NOMO-1 treated with dmso at 0.1 percent for 144 hours (cell line): ENCODE results near the gene BCAP29.
"Not testable (repeated sequence)": the region's sequence is repeated elsewhere in the genome, so short reads cannot be mapped to it uniquely, and the experiment has no call there.

ENCODE experiments used
- DNase-seq: peaks from one replicate; lab custom pipeline; 2025; ENCODE audit not compliant: unreplicated experiment; lab: John Stamatoyannopoulos, UW

BCAP29 gene

GRCh38 chr7:107615910-107616680 lies 36.0 kb downstream of the BCAP29 start:
- DNase-seq, result no peak

- DNase-seq, result peak; percentile 18
These were observed 42.4 kb downstream of the BCAP29 start for GRCh38 chr7:107622429-107622828.

GRCh38 chr7:107622894-107623293 lies 42.8 kb downstream of the BCAP29 start:
- no peak for DNase-seq

GRCh38 chr7:107627002-107627401 lies 47.0 kb downstream of the BCAP29 start:
- DNase-seq, result no peak

- peak; percentile 4 for DNase-seq
These were observed 48.5 kb downstream of the BCAP29 start for GRCh38 chr7:107628461-107629064.

GRCh38 chr7:107630342-107630741 lies 50.3 kb downstream of the BCAP29 start:
- no peak for DNase-seq

GRCh38 chr7:107631588-107632491 lies 51.8 kb downstream of the BCAP29 start:
- no peak for DNase-seq

- DNase-seq, result no peak
These were observed 52.4 kb downstream of the BCAP29 start for GRCh38 chr7:107632492-107632865.

- DNase-seq, result no peak
These were observed 58.5 kb downstream of the BCAP29 start for GRCh38 chr7:107638594-107638993.

- DNase-seq, result not testable (repeated sequence)
These were observed 59.0 kb downstream of the BCAP29 start for GRCh38 chr7:107639070-107639469.

GRCh38 chr7:107641676-107642075 lies 61.6 kb downstream of the BCAP29 start:
- DNase-seq, result no peak

GRCh38 chr7:107642501-107642900 lies 62.5 kb downstream of the BCAP29 start:
- DNase-seq, result no peak

- no peak for DNase-seq
These were observed 63.4 kb downstream of the BCAP29 start for GRCh38 chr7:107643407-107643806.

- DNase-seq, result no peak
These were observed 63.9 kb downstream of the BCAP29 start for GRCh38 chr7:107643938-107644308.

GRCh38 chr7:107644309-107644974 lies 64.4 kb downstream of the BCAP29 start:
- DNase-seq, result no peak

- no peak for DNase-seq
These were observed 72.6 kb downstream of the BCAP29 start for GRCh38 chr7:107652642-107653041.

- no peak for DNase-seq
These were observed 78.4 kb downstream of the BCAP29 start for GRCh38 chr7:107658467-107658866.

GRCh38 chr7:107659666-107660065 lies 79.6 kb downstream of the BCAP29 start:
- no peak for DNase-seq

- DNase-seq, result no peak
These were observed 80.5 kb downstream of the BCAP29 start, which contains the start of gene SLC26A4 for GRCh38 chr7:107660381-107661080. TSS of gene SLC26A4 (plus strand) at chr7:107660828. CDS start at chr7:107661642, 814 bp downstream.

GRCh38 chr7:107661081-107661864 lies 81.2 kb downstream of the BCAP29 start:
- DNase-seq, result no peak
